NCI-H1048 (cell line): ENCODE results near the gene NAV2.

Experiments
- DNase-seq: peaks from one replicate; lab custom pipeline; 2025; lab: John Stamatoyannopoulos, UW

The NAV2 gene

DNA sequence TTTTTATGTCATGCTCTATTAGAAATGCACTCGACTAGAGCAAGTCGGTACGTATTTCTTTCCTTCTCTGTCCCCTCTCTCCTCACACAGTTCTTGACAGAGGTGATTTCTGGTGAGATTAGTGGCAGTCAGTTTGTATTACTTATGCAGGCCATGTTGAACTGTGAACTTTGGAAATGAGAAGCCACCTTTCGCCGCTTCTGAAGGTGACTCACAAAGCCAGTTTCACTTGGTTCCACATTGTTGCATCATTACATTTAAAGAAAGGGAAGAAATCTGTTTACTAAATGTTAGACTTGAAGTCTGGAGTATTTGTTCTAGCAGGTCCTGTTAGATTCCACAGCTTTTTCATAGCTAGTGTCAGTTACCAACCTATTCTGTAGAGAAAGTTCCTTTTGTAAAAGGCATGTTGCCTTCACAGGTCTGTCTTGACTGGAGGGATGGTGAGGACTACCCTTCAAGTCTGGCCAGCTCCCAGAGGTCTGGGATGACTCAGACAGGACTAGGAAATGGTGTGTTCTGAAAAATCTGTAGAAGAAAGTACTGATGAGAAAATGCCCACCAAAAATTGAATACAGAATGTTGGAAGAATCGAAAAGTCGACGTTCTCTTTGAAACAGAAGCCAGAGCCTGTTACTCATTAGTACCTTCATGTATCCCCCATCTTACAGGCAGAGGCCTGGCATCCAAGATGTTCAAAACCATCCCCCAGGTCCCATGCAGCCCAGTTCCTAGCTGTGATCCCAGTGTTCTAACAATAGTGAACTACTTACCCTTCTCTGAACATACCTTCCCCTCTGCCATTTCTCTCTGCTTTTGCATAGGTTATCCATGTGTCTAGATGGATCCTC, 266.3 kb downstream of the NAV2 start:
- no peak for DNase-seq

- no peak for DNase-seq
Measured at GRCh38 chr11:19979519-19979845, 266.8 kb downstream of the NAV2 start.

DNA sequence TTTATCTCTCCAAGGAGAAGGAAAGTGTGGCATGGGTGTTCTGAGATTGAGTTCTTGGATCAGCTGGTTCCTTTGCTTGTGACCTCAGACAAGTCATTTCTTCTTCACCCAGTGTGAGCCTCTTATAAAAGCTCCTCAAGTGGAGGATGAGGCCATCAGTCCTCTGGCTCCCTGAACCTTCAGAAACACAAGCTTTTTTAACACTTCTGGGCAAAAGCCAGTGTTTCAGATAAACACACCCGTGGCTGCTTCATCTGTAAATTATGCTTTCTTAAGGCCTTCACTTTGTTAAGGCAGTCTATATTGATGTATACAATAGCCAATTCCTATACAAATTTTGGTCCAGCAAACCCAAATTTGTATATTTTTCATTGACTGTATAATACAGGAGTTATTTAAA, 267.8 kb downstream of the NAV2 start:
- no peak for DNase-seq

DNA sequence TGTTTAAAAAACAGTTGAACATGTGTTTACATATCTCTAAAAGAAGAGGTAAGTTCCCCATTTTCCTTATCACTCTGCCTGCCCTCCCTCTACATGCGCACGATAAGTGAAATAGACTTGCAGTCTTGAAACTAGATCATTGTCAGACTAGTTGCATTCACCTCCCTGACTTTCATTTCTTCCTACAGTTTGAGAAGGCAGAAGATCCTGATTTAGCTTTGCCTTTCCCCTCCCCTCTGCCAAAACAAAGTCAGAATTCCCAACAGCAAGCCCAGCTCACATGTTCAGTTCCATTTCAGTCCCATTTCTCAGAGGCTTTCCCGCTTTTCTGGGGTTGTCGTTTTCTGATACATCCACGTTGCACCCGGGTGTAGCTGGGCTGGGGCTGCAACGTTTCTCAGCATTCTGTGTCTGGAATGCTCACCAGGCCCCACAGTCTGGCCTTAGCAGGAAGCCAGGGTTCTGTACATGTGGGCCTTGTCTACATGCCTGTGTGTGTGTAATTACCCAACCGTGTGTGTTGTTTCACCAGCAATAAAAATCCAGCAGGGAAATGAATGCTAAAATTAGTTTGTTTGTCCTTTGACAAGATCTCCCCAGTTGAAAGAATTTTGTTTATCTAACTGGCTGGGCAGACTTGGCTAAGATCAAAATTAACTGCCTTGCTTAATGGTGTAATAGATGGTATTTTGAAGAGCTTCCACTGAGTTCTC, 268.5 kb downstream of the NAV2 start:
- no peak for DNase-seq

- no peak for DNase-seq
Measured at GRCh38 chr11:19982774-19983495, 270.3 kb downstream of the NAV2 start.

DNA sequence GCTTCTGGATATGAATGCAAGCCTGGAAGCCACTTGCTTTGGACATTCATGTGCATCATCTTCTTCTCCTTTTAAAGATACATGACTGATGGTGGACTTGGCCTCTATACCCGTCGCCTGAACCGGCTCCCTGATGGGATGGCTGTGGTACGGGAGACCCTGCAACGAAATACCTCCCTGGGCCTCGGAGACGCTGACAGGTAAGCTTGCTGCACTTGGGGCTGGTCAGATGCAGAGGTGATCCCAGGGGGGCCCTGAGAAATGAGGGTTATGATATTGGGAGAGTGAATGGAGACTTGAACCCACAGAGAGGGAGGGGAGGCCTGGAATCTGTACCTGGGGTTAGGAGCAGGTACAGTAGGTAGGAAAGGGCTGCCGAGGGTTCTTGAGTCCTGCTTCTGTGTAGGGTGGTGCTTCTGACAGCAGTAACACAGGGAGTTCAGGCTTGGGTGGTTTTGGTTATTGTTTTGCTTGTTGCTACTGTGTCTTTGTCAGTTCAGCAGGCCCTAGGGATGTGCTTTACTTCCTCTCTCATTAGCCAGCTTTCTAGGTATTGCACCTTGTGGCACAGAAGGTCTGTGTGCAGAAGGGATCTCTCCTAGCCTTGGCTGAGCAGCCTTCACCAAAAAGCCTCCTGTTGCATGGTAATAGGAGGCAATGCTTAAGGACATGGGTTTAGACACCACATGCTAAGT, 271.6 kb downstream of the NAV2 start:
- no peak for DNase-seq

DNA sequence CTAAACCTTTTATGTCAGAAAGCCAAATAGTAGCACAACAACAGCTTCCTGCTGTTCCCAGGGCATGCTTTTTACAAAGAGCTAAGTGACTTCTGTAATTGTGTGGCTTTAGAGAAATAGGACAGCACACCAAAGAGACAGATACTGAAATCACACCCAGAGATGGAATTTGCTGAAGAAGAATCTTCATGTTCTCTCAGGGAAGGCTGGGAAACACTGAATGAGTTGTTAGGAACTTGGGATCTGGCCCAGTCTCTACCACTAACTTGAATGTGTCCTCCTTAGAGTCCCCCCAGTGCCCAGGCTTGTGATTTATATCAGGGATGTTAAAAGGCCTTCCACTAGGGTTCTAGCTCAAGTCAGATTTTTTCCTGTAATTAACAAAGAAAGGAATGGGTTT, 272.5 kb downstream of the NAV2 start:
- no peak for DNase-seq

GRCh38 chr11:19987331-19987801, 274.7 kb downstream of the NAV2 start:
- DNase-seq, result no peak

- no peak for DNase-seq
Measured at GRCh38 chr11:19988598-19988997, 276.0 kb downstream of the NAV2 start.

GRCh38 chr11:19989191-19989590, 276.6 kb downstream of the NAV2 start:
- DNase-seq, result no peak

- DNase-seq, result no peak
Measured at GRCh38 chr11:19992162-19992561, 279.5 kb downstream of the NAV2 start.

DNA sequence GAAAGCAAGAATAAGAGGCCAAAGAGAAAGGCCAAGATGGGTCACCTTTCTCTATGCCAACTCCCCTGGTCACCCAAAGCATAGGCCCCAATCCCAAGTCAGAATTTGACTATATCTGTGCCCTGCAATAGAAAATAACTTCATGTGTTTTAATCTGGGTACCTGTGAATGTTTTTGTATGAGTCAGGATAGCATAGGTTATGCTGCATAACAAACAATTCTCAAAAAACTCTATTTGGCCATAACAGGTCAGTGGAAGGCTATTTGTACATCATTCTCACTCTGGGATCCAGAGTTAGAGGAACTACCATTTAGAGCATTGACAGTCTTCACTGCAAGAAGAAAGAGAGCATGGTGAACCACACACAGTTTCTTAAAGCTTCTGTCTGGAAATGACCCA, 280.4 kb downstream of the NAV2 start:
- no peak for DNase-seq

DNA sequence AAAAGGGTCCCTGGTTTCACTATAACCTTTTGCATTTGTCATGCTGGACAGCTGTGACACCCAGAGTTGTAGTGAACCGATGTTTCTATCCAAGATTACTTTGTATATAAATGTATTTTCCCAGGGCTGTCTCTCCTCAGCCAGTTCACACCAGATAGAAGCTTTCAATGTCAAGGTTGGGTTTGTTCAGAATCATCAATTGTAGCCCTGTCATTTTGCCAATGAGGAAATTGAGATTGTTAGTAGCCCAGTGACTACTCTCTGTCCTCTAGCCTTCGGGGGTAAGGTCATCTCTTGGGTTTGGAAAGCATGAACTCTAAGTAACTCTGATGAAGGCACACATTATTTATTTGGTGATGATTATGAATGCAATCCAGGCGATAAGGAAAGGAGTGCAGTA, 282.0 kb downstream of the NAV2 start:
- no peak for DNase-seq

DNA sequence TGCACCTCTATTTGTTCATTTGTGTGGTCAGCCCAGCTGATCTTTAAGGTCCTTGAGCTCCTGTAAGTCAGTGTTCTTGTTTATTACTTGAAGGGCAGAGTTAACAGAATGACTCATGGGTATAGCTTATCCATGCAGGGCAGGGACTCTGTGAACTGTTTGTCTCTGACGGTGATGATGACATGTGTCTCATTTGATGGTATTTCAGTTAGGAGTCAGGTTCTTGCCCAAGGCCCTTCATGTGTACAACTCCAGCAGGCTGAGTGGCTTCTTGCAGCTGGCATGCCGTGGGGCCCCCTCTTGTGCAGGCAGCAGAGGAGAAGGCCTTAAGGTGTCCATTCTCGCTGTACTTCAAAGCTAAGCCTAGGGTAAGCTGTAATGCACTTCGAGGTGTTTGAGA, 282.5 kb downstream of the NAV2 start:
- DNase-seq, result no peak

DNA sequence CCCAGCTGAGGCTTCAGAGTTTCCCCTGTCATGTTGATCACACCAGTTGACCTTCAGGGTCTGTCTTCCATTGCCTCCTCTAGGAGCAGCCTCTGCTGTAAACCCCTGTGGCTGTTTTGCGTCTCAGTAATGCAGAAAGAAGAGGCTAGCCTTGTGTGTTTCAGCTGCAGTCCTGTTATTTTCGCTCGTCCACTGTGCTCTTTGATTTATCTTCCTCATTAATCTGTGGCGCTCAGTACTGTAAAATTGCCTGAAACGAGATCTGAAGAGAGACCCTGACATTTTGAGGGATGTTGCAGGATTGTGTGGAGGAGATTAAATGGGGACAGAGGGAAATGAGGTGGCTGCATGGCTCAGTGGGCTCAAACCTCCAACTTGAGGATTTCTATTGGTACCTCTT, 283.9 kb downstream of the NAV2 start:
- no peak for DNase-seq

GRCh38 chr11:20000022-20000350, 287.3 kb downstream of the NAV2 start:
- DNase-seq, result no peak

- DNase-seq, result no peak
Measured at GRCh38 chr11:20000351-20001134, 287.9 kb downstream of the NAV2 start.

GRCh38 chr11:20002312-20003216, 289.9 kb downstream of the NAV2 start:
- DNase-seq, result no peak

DNA sequence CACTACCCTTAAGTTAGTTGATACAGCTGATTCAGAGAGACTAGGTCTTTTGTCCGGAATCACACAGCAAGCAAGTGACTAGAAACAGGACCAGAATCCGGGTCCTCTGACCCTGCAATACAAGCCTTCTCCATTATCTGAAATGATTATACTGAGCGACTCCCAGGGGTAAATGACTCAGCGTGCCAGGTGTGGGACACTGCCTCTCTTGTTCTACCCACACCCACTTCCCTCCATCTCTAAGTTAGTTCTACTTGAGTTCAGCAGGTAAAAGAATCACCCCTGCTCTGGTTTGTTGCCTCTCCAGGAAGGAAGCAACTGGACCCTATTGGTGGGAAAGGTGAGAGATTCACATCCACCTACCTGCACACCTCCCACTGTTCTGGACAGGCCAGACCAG, 290.7 kb downstream of the NAV2 start:
- no peak for DNase-seq

- no peak for DNase-seq
Measured at GRCh38 chr11:20004866-20005265, 292.2 kb downstream of the NAV2 start.

GRCh38 chr11:20005747-20006146, 293.1 kb downstream of the NAV2 start:
- no peak for DNase-seq
